Adipocyte (in vitro differentiated cells): ENCODE data around the gene SENP7.

ENCODE experiments used
- DNase-seq: peaks from one replicate; pipeline ENCODE4 v3.0.0-alpha.2; 2015; ENCODE audit warnings: low read depth
- H3K27me3 ChIP-seq: replicated peaks from 2 replicates; pipeline ENCODE4 v1.7.0; 2013; ENCODE audit warnings: mild to moderate bottlenecking, low read length, moderate library complexity; ENCODE audit not compliant: control insufficient read depth, insufficient read depth
- H3K36me3 ChIP-seq: 2 replicates; pipeline ENCODE4 v1.7.0; 2013; ENCODE audit warnings: low read length, mild to moderate bottlenecking, moderate library complexity; ENCODE audit not compliant: control insufficient read depth, insufficient read depth, severe bottlenecking
- H3K4me1 ChIP-seq: 2 replicates; pipeline ENCODE4 v1.7.0; 2013; ENCODE audit warnings: mild to moderate bottlenecking, low read length, moderate library complexity; ENCODE audit not compliant: control insufficient read depth, insufficient read depth
- H3K4me3 ChIP-seq: 2 replicates; pipeline ENCODE4 v1.7.0; 2013; ENCODE audit warnings: mild to moderate bottlenecking, low read length, moderate library complexity
- H3K9ac ChIP-seq: 2 replicates; pipeline ENCODE4 v1.7.0; 2013; ENCODE audit warnings: mild to moderate bottlenecking, low read length, moderate library complexity
- H3K9me3 ChIP-seq: 2 replicates; pipeline ENCODE4 v1.7.0; 2013; ENCODE audit warnings: mild to moderate bottlenecking, low read length, moderate library complexity; ENCODE audit not compliant: control insufficient read depth

Gene SENP7

DNA sequence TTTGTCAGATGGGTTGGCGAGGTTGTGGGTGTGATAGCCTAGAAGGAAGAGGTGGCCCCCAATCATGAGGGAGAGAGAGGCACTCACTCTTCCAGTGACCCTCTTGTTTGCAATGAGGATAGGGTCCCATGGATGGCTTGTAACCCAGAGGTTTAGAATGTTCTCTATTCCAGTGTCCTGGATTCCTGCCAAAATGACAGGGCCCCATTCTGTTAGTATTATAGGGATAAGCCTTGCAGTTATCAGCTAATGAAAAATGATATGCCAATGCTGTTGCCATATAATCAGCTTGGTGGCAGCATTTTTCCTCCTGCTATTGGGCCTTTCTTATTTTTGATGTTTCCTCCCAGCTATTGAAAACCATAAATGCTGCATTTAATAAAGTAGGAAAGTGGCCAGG, 23.3 kb upstream of the SENP7 start:
- Histone ChIP-seq H3K4me1 (no peaks in the 10 kb centered on the region), H3K36me3 (no peaks in the 10 kb centered on the region), H3K9ac (no peak overlapping the region), H3K9me3 (no peaks in the 10 kb centered on the region), H3K4me3 (no peak overlapping the region), H3K27me3 (no peaks in the 10 kb centered on the region)
- no peak for DNase-seq

DNA sequence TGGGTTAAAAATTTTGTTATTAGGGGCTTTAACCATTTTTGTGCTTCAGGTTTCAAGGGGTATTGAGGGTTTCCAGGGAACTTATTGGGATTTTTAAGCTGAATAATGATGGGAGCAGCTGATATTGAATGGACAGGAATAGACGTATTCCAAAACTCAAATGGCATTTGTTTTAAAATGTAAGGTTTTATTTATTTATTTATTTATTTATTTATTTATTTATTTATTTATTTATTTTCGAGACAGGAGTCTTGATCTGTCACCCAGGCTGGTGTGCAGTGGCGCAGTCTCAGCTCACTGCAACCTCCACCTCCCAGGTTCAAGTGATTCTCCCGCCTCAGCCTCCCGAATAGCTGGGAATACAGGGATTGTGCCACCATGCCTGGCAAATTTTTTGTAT, 22.2 kb upstream of the SENP7 start:
- Histone ChIP-seq H3K27me3 (no peaks in the 10 kb centered on the region), H3K4me1 (no peaks in the 10 kb centered on the region), H3K9me3 (no peaks in the 10 kb centered on the region), H3K9ac (no peak overlapping the region), H3K36me3 (no peaks in the 10 kb centered on the region), H3K4me3 (no peak overlapping the region)
- DNase-seq: no peak

- Histone ChIP-seq H3K9ac (no peak overlapping the region), H3K36me3 (no peaks in the 10 kb centered on the region), H3K4me3 (no peak overlapping the region), H3K27me3 (no peaks in the 10 kb centered on the region), H3K4me1 (no peaks in the 10 kb centered on the region), H3K9me3 (no peaks in the 10 kb centered on the region)
- no peak for DNase-seq
These were observed 20.6 kb upstream of the SENP7 start for GRCh38 chr3:101533603-101533968.

DNA sequence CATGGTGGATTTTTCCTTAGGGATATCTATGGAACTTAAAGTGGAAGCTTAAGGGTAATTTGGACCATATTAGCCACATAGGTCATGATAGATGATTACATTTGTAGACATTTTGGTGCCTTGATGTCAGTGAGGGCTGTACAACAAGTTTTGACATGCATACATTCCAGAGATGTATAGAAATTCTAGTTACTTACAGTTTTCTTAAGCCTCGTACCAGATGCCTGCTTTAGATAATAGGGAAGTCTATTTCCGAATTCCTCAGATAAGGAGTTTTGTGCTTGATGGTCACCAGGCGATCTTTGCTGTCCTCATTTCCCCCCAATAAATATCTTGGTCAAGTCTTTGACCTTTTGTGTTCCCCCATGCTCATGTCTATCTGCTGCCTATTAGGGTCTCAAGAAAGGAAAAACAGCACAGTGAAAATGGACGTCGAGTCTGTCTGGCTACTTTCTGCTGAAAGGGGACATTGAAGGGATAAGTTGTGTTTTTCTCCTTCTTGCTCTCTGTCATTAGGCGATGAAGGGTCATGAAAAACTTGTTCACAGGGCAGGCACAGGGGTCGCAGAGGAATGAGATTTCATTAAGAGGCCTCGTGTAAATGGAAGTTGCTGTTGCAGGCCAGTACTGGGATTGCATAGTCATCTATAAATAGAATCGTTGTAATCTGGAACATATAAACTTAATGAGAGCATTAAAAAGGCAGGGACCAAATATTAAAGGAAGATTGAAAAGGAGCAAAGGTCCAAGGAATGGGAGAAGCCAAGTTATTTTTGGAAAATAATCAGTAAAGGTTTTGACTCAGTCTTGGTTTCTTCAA, 20.0 kb upstream of the SENP7 start:
- H3K27me3 ChIP-seq: no peaks in the 10 kb centered on the region
- H3K4me3 ChIP-seq: no peak overlapping the region
- H3K9ac ChIP-seq: no peak overlapping the region
- no peaks in the 10 kb centered on the region for H3K9me3 ChIP-seq
- no peak for DNase-seq
- no peaks in the 10 kb centered on the region for H3K4me1 ChIP-seq
- H3K36me3 ChIP-seq: no peaks in the 10 kb centered on the region

GRCh38 chr3:101531473-101532086, 18.6 kb upstream of the SENP7 start:
- Histone ChIP-seq H3K4me1 (no peaks in the 10 kb centered on the region), H3K4me3 (no peak overlapping the region), H3K36me3 (no peaks in the 10 kb centered on the region), H3K9me3 (no peaks in the 10 kb centered on the region), H3K9ac (no peak overlapping the region), H3K27me3 (no peaks in the 10 kb centered on the region)
- no peak for DNase-seq

DNA sequence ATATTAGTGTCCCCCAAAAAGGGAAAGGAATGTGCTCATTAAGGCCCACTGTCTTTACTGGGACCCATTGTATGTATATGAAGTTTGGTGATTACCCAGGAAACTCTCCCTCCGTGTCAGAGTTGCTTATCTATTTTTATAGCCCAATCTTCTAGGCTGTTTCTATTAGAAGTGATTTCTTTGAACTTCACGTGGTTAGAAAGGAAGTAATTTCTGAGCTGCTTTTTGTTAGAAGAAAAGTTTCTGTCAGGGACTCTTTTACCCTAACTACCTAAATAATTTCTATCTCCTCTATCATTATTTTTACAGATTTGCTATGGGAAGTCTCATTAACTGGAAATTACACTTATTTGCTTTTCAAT, 17.7 kb upstream of the SENP7 start:
- Histone ChIP-seq H3K27me3 (no peaks in the 10 kb centered on the region), H3K36me3 (no peaks in the 10 kb centered on the region), H3K9me3 (no peaks in the 10 kb centered on the region), H3K4me1 (no peaks in the 10 kb centered on the region), H3K9ac (no peak overlapping the region), H3K4me3 (no peak overlapping the region)
- DNase-seq: no peak

DNA sequence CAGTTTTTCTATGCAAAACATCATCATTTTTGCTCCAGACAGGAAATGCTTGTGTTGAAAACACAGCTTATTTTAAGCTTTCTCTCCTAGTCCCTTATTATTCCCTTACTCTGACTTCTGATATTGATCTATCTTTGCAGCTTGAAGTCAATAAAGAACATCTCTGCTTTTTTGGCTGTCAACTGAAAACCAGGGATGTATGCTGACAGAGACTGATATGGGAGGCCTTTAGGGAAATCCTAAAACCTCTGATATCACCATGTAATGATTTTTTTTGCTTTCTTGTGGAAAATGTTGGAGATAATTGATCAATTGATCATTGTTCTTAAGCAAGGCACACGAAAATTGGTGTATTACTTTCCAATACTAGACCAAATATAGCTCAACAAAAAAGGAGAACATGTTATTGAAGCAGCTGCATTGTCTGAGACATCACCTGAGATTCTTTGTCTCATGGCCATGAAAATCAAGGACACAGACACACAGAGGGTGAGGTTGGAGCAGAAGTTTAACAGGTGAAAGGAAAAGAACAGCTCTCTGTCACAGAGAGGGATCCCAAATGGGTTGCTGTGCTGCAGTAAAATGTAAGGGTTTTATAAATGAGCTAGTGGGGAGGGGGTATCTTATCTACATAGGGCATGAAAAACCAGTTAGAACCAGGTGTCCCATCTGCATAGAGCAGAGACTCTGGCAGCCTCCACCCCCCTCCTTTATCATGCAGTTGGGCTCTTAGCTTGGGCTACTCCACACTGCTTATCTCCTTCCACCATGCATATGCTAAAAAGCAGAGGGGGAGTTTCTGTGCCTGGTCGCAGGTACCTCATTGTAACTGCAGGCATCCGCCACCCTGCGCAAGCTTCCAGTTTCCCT, 17.0 kb upstream of the SENP7 start:
- Histone ChIP-seq H3K27me3 (no peaks in the 10 kb centered on the region), H3K9me3 (no peaks in the 10 kb centered on the region), H3K9ac (no peak overlapping the region), H3K4me1 (no peaks in the 10 kb centered on the region), H3K4me3 (no peak overlapping the region), H3K36me3 (no peaks in the 10 kb centered on the region)
- DNase-seq: no peak

DNA sequence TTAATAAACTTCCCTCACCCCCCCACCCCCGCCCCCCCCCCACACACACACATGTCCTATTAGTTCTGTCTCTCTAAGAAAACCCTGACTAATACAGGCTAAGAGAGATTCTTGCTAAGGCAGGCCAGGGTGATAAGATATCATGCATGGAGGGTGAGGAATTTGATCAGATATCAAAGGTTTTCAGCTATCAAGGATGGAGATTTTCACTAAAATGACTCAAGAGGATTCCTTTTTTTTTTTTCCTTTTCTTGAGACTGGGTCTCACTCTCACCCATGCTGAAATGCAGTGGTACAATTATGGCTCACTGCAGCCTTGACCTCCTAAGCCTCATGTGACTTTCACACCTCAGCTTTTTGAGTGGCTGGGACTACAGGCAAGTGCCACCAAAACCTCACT, 14.9 kb upstream of the SENP7 start:
- H3K4me1 ChIP-seq: no peaks in the 10 kb centered on the region
- H3K9ac ChIP-seq: no peak overlapping the region
- H3K27me3 ChIP-seq: peaks cover 2% of the 10 kb centered on the region
- H3K9me3 ChIP-seq: no peaks in the 10 kb centered on the region
- no peaks in the 10 kb centered on the region for H3K36me3 ChIP-seq
- no peak for DNase-seq
- H3K4me3 ChIP-seq: no peak overlapping the region

GRCh38 chr3:101527441-101527840, 14.4 kb upstream of the SENP7 start:
- Histone ChIP-seq H3K36me3 (no peaks in the 10 kb centered on the region), H3K4me1 (no peaks in the 10 kb centered on the region), H3K4me3 (no peak overlapping the region), H3K9me3 (no peaks in the 10 kb centered on the region), H3K27me3 (peaks cover 5% of the 10 kb centered on the region), H3K9ac (no peak overlapping the region)
- DNase-seq: no peak

DNA sequence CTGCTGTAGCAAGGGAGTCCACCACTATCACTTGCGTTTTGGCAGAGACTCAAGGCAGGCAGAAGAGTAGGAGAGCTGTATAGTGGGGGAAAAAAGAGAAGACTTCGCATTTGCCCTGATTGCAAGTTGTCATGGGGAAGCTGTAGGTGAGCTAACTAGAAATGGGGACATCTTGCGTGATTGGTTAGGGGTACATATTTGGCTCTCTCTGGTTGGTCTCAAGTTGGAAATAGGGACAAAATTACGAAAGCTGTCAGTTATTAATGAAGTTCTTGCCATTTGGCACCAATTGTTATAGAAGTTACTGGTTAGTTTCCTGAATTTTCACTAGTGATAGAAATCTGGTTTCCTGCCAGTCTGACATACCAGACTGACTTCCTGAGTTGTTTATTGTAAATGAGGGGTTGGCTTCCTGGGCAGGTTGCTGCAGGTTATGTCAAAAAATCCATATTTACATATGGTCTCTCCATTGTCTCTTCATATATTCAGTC, 8.2 kb upstream of the SENP7 start:
- DNase-seq: no peak
- H3K9me3 ChIP-seq: no peaks in the 10 kb centered on the region
- H3K9ac ChIP-seq: no peak overlapping the region

GRCh38 chr3:101519685-101520365, 6.8 kb upstream of the SENP7 start:
- Histone ChIP-seq H3K4me1 (peaks cover 8% of the 10 kb centered on the region), H3K4me3 (no peak overlapping the region), H3K9me3 (no peaks in the 10 kb centered on the region), H3K36me3 (no peaks in the 10 kb centered on the region), H3K27me3 (peaks cover 21% of the 10 kb centered on the region), H3K9ac (no peak overlapping the region)
- no peak for DNase-seq

More for the DNA sequence above, 8.2 kb upstream of the SENP7 start:
- Histone ChIP-seq H3K4me1 (no peaks in the 10 kb centered on the region), H3K36me3 (no peaks in the 10 kb centered on the region), H3K27me3 (peaks cover 21% of the 10 kb centered on the region), H3K4me3 (no peak overlapping the region)
